Measurements from ENCODE around the gene ITGB3BP.

DNA sequence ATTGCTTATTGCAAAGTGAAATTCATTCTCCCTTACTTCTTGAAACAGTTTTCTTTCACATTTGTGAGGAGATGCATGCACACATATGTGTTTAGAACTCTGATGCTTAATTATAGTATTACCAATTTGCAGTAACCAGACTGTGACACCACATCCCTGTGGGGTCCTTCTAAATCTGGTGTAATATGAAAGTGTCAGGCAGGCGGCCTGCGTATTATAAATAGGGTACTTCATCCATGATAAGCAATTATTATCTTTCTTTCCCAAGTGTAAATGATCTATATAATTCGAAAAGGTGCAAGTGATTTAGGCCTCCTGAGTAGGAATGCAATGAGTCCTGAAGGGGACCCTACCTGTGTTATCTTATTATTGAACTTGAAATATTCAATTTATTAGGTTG, 1.2 kb upstream of the ITGB3BP start:
- TF ChIP-seq, protein P1, sequence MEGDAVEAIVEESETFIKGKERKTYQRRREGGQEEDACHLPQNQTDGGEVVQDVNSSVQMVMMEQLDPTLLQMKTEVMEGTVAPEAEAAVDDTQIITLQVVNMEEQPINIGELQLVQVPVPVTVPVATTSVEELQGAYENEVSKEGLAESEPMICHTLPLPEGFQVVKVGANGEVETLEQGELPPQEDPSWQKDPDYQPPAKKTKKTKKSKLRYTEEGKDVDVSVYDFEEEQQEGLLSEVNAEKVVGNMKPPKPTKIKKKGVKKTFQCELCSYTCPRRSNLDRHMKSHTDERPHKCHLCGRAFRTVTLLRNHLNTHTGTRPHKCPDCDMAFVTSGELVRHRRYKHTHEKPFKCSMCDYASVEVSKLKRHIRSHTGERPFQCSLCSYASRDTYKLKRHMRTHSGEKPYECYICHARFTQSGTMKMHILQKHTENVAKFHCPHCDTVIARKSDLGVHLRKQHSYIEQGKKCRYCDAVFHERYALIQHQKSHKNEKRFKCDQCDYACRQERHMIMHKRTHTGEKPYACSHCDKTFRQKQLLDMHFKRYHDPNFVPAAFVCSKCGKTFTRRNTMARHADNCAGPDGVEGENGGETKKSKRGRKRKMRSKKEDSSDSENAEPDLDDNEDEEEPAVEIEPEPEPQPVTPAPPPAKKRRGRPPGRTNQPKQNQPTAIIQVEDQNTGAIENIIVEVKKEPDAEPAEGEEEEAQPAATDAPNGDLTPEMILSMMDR (conservative IDR thresholded peaks at IDR 0.05; ENCODE audit: low read length) = no peak
- TF ChIP-seq EZH2phosphoT487 (IDR thresholded peaks at IDR 0.05; ENCODE audit: borderline replicate concordance) = no peak
